ENCODE measurements around the gene MTHFR.

MTHFR gene

GRCh38 chr1:11759791-11760190 lies 46.0 kb downstream of the MTHFR start:
- DNase-seq (ENCODE audit: low spot score): no peak

GRCh38 chr1:11757047-11757446 lies 48.7 kb downstream of the MTHFR start:
- no peak for DNase-seq (ENCODE audit: low spot score)

- no peak for DNase-seq (ENCODE audit: low spot score)
Measured at GRCh38 chr1:11753555-11754208, 52.1 kb downstream of the MTHFR start.

GRCh38 chr1:11752359-11753088 lies 53.2 kb downstream of the MTHFR start:
- DNase-seq (ENCODE audit: low spot score): no peak

- DNase-seq (ENCODE audit: low spot score): no peak
Measured at GRCh38 chr1:11751087-11751486, 54.7 kb downstream of the MTHFR start.

- DNase-seq (ENCODE audit: low spot score): no peak
Measured at GRCh38 chr1:11749996-11750395, 55.8 kb downstream of the MTHFR start.

- peak; percentile 57 for DNase-seq (ENCODE audit: low spot score)
Measured at GRCh38 chr1:11749203-11749689, 56.5 kb downstream of the MTHFR start.

- no peak for DNase-seq (ENCODE audit: low spot score)
Measured at GRCh38 chr1:11748294-11749202, 57.2 kb downstream of the MTHFR start.

- DNase-seq (ENCODE audit: low spot score): no peak
Measured at GRCh38 chr1:11746795-11747487, 58.8 kb downstream of the MTHFR start.

- no peak for DNase-seq (ENCODE audit: low spot score)
Measured at GRCh38 chr1:11746092-11746491, 59.7 kb downstream of the MTHFR start.

- DNase-seq (ENCODE audit: low spot score): no peak
Measured at GRCh38 chr1:11744287-11744686, 61.5 kb downstream of the MTHFR start.

GRCh38 chr1:11741919-11742558 lies 63.7 kb downstream of the MTHFR start:
- DNase-seq (ENCODE audit: low spot score): no peak

- no peak for DNase-seq (ENCODE audit: low spot score)
Measured at GRCh38 chr1:11741482-11741881, 64.3 kb downstream of the MTHFR start.

- no peak for DNase-seq (ENCODE audit: low spot score)
Measured at GRCh38 chr1:11740258-11741192, 65.2 kb downstream of the MTHFR start.

GRCh38 chr1:11738783-11739182 lies 67.0 kb downstream of the MTHFR start:
- no peak for DNase-seq (ENCODE audit: low spot score)

GRCh38 chr1:11738096-11738495 lies 67.7 kb downstream of the MTHFR start:
- no peak for DNase-seq (ENCODE audit: low spot score)

- DNase-seq (ENCODE audit: low spot score): peak; percentile 44
Measured at GRCh38 chr1:11736746-11737639, 68.8 kb downstream of the MTHFR start.

- peak; percentile 89 for DNase-seq (ENCODE audit: low spot score)
Measured at GRCh38 chr1:11735854-11736745, 69.7 kb downstream of the MTHFR start, which contains the start of gene AGTRAP. TSS of gene AGTRAP (plus strand) at chr1:11736136. CDS start at chr1:11736209, 73 bp downstream.

Measured in germinal center (tissue), 1 donor.